SK-MEL-5 (cell line): Measurements from ENCODE around the gene ANKRD6. TPM values are rescaled to one million over a fixed set of nuclear protein-coding genes. Genes with fewer than 3 reads are reported as not detected.
"Not testable (repeated sequence)": the region's sequence is repeated elsewhere in the genome, so short reads cannot be mapped to it uniquely, and the experiment has no call there.

Experiments
- DNase-seq: peaks from one replicate; pipeline ENCODE4 v3.0.0-alpha.2; 2016; ENCODE audit warnings: low read depth, low spot score
- in situ Hi-C: cut with HindIII; loops from 2 replicates; pipeline ENCODE4 v1.10.0; 2016; ENCODE audit warnings: low sequenced_read_pairs, high pct_unique_total_duplicates, low pct_unique_long_range_greater_than_20kb
- total RNA-seq: library from RNA; depleted of rRNA; stranded (reverse); fragments of >200 nt; shearing (Covaris generic); gene quantifications from 2 replicates; pipeline ENCODE4 v1.2.3, GENCODE V29; 2014

Gene ANKRD6
- total RNA-seq, 1 experiment from 2014 or later: 19.3 TPM

GRCh38 chr6:89597372-89597771, 164.4 kb downstream of the ANKRD6 start:
- in situ Hi-C loops: no loop called here

GRCh38 chr6:89597988-89598387, 165.0 kb downstream of the ANKRD6 start:
- DNase-seq: peak; percentile 84
- in situ Hi-C loops: no loop called here

More at GRCh38 chr6:89597372-89597771, 164.4 kb downstream of the ANKRD6 start:
- DNase-seq: no peak

- in situ Hi-C loops: no loop called here
- DNase-seq: no peak
Observed at GRCh38 chr6:89599727-89600126, 166.8 kb downstream of the ANKRD6 start.

DNA sequence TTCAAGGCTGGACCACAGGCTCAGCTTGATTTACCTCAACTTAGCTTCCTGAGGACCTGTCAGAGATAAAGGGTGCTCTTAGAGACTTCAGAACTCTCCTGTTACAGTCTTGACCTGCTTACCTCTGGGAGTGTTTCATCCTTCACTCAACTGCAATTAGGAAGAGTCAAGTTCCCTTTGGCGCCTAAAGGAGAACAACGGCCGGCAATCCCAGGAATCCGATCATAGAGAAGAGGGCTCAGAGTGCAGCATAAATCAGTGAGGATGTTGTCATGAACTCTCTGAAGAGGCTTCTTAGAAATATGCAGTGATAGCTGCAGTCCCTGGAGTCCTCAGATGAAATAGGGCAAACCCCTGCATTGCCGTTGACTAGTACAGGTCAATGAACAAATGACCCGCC, 169.2 kb downstream of the ANKRD6 start:
- no peak for DNase-seq
- in situ Hi-C loops: no loop called here

DNA sequence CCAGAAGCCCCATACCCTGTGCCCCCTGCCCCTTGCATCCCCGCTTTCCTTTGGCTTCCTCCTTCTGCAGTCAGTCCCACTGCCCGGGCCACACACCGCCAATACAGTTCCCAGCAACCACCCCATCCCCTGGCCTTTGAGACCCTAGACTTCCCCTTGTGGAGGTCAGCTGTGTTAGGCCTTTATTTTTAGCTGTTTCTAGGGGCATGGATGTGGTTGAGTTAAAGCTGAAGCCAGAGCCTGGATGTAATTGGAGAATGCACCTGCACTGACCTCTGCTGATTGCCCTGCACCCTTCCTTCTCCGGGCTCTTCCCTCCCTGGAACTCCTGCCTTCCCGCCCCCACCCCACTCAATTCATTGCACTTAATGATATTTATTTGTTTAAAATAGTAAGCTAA, 171.7 kb downstream of the ANKRD6 start:
- no peak for DNase-seq

GRCh38 chr6:89605861-89606260, 172.9 kb downstream of the ANKRD6 start:
- in situ Hi-C loops: no loop called here
- no peak for DNase-seq

More for the DNA sequence above, 171.7 kb downstream of the ANKRD6 start:
- in situ Hi-C loops: no loop called here

DNA sequence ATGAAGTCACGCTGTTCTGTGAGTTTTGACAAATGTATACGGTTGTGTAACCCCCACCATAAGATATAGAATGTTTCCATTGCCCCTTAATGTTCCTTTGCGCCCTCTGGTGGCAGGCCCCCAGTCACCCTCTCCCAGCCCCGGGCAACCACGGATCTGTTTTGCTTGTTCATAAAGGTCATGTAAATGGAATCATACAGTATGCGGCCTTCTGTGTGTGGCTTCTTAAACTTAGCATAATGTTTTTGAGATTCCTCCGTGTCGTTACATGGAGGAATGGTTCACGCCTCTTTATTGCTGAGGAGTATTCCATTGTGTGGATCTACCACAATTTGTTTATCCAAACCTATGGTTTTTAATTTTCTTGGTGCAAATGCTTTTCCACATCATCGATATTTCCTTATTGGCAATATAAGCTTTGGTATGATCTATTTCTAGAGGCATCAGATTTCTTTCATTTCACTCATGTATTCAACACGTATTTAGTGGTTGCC, 177.2 kb downstream of the ANKRD6 start:
- in situ Hi-C loops: no loop called here

DNA sequence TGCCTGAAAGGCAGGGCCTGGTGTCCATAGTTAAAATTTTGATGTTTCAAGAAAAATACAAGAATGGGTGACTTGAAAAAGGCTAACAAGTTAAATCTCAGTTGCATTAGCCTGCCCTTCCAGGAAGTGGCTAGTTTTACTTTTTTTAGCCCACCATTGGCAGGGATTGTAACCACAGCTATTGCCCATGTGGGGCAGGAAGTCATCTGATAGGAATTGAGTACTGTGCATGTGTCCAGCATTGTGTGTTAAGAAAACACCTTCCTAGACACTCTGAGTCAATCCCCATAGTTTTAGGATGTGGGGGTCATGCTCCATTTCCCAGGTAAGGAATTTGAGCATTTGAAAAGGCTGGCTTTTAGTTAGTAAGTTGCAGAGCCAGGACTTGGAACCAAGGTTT, 178.7 kb downstream of the ANKRD6 start:
- in situ Hi-C loops: no loop called here
- peak; percentile 20 for DNase-seq

More for the DNA sequence above, 177.2 kb downstream of the ANKRD6 start:
- peak; percentile 80 for DNase-seq

GRCh38 chr6:89612121-89612520, 179.2 kb downstream of the ANKRD6 start:
- no peak for DNase-seq
- in situ Hi-C loops: no loop called here

DNA sequence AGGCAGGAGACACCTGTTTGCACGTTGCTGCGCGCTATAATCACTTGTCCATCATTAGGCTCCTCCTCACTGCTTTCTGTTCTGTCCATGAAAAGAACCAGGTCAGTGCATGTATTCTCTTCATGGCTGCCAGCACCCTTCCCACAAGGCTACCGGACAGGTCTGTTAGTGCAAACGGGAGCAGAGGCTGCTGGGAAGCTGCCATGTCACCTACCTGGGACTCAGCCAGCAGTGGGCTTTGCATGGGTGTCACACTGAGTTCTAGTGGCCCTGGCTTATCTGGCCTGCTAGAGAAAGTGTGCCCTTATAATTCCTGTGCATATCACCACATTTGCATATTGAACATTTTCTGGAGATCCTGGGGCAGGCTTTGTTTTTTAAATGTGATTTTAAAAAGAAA, 180.8 kb downstream of the ANKRD6 start:
- in situ Hi-C loops: no loop called here
- DNase-seq: no peak

- no peak for DNase-seq
- in situ Hi-C loops: no loop called here
Observed at GRCh38 chr6:89615882-89616281, 182.9 kb downstream of the ANKRD6 start.

GRCh38 chr6:89616531-89616930, 183.6 kb downstream of the ANKRD6 start:
- DNase-seq: no peak
- in situ Hi-C loops: no loop called here

- in situ Hi-C loops: no loop called here
- DNase-seq: no peak
Observed at GRCh38 chr6:89618026-89618425, 185.1 kb downstream of the ANKRD6 start.

GRCh38 chr6:89619567-89619966, 186.6 kb downstream of the ANKRD6 start:
- no peak for DNase-seq
- in situ Hi-C loops: no loop called here

GRCh38 chr6:89623749-89624148, 190.8 kb downstream of the ANKRD6 start:
- in situ Hi-C loops: no loop called here
- DNase-seq: no peak

DNA sequence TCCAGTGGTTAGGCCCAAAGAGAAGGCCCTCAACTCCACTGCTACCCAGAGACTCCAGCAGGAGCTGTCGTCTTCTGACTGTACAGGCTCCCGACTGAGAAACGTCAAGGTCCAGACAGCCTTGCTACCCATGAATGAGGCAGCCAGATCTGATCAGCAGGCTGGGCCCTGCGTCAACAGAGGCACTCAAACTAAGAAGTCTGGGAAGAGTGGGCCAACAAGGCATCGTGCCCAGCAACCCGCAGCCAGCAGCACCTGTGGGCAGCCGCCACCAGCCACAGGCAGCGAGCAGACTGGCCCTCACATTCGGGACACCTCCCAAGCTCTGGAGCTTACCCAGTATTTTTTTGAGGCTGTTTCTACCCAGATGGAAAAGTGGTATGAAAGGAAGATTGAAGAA, 197.5 kb downstream of the ANKRD6 start:
- in situ Hi-C loops: loop anchor here (25.0 kb wide), 1 partner anchor 193 kb away; the partner anchor contains the start of gene ANKRD6
- DNase-seq: no peak

DNA sequence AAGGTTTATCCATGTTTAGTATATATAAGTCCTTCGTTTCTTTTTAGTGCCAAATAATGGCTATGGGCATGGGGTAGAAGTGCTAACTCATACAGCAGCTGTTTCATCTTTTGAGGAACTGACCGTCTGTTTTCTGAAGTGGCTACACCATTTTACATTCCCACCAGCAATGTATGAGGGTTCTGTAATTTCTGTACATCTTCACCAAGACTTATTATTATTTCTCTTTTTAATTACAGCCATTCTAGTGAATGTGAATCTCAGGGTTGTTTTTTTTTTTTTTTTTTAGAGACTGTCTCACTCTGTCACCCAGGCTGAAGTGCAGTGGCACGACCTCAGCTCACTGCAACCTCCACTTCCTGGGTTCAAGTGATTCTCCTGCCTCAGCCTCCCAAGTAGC, 203.5 kb downstream of the ANKRD6 start:
- not testable (repeated sequence) for DNase-seq
- in situ Hi-C loops: loop anchor here (25.0 kb wide), 1 partner anchor 199 kb away; the partner anchor contains the start of gene ANKRD6

DNA sequence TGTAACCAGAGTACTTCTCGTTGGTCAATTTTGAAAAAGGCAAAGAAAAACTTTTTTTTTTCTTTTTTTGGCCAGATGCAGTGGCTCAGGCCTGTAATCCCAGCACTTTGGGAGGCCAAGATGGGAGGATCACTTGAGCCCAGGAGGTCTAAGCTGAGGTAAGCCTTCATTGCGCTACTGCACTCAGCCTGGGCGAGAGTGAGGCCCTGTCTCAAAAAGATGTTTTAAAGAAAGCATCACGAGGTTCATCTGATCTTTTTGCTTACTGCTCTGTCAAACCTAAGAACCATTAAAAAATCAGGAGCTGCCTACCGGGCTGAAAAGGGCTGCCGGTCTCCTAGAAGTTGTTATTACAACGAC, 205.0 kb downstream of the ANKRD6 start:
- DNase-seq: no peak
- in situ Hi-C loops: loop anchor here (25.0 kb wide), 1 partner anchor 201 kb away; the partner anchor contains the start of gene ANKRD6

DNA sequence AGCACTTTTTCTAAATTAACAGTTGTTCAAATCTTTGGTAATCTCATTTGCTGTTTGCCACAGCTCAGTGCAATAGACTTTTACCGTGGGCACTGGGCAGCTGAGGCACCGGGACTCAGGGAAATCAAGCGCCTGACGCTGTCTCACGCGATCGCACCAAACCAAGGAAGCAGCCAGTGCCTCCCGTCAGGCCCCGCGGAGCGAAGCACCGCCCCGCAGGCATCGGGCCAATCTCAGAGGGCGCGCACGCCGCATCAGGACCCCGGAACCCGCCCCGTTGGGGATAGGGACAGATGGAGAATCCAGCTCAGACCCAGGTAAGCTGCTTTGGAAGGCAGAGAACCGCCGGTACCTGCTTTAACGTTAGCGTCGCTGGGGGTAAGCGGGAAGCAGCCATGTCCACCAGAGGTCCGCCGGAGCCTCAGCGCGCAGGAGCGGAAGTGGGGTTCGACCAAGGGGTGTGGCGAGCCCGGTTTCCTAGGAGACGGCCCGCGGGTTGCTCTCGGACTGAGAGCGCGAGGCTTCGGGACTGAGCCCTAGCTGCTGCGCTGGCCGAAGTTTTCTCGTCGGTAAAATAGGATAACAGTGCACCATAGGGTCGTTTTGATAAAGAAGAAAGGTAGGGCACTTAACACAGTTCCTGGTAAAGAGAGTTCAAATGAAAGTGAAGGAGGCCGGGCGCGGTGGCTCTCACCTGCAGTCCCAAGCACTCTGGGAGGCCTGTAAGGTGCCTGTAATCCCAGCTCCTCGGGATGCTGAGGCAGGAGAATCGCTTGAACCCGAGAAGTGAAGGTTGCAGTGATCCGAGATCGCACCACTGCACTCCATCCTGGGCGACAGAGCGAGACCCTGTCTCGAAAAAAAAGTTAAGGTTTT, 205.6 kb downstream of the ANKRD6 start, which contains the start of gene LYRM2:
LYRM2 (minus strand) TSS at position 428 of the 876 bp plus-strand sequence; CDS start at position 397, 31 bp downstream.
- in situ Hi-C loops: loop anchor here (25.0 kb wide), 1 partner anchor 201 kb away; the partner anchor contains the start of gene ANKRD6
- peak; percentile 92 for DNase-seq
